ENCODE results near the gene KLC4.

The KLC4 gene

GRCh38 chr6:43059168-43060033 lies at the start of gene KLC4, which contains the start of gene MRPL2:
TSS of gene KLC4 (plus strand) at chr6:43059631. CDS start at chr6:43061336, 1,705 bp downstream.
TSS of gene MRPL2 (minus strand) at chr6:43059434. CDS start at chr6:43059381, 53 bp downstream.
- peak; percentile 94 for DNase-seq (ENCODE audit: low read depth)

DNA sequence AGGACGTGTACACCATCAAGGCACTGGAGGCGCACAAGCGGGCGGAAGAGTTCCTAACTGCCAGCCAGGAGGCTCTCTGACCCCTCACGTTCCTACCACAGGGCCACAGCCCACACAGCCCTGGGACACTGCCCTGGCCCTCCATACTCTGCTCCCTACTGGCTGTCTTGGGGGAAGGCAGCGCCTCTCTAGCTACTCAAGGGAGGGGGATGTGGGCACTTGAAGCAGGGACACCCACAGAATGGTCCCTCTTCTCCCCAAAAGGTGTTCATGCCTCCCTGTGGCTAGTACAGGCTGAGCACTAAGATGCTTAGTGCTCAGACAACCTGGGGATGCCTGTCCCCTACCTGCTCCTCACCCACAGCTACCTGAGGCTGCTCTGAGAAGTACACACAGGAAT lies 48.2 kb upstream of the KLC4 start:
- no peak for DNase-seq (ENCODE audit: low read depth)

- no peak for DNase-seq (ENCODE audit: low read depth)
Measured at GRCh38 chr6:43012364-43012763, 47.1 kb upstream of the KLC4 start.

DNA sequence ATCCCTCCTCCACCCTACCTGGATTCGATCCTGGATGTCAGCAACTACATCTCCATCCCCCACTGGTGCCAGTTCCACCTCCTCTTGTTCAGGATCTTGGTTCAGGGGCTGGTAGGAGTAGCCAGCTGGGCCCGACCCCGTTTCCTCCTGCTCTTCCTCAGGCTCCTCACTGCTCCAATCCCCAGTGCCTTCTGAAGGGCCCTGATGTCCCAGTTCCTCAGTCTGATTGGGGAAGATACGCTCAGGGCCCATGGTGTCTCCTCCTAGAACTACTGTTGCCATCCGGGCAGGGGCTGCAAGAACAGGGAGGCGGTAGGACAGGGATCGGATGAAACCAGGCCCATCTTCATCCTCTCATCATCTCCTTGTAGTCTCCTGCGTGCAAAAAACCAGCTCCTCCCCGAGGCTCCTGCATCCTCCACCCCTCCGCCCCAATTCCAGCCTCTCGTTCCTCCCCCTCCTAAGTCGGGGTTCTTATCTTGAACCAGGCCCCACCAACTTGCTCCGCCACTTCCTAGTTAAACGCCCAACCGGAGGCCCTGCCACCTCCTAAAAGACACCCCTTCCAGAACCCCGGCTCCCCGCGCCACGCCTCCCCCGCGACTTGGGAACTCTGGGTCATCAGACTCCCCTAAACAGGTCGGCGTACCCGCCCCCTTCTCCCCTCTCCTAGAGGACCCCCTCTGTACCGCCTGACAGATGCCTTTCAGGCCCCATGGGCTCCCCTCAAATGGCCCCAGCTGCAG lies 46.2 kb upstream of the KLC4 start:
- DNase-seq (ENCODE audit: low read depth): no peak

DNA sequence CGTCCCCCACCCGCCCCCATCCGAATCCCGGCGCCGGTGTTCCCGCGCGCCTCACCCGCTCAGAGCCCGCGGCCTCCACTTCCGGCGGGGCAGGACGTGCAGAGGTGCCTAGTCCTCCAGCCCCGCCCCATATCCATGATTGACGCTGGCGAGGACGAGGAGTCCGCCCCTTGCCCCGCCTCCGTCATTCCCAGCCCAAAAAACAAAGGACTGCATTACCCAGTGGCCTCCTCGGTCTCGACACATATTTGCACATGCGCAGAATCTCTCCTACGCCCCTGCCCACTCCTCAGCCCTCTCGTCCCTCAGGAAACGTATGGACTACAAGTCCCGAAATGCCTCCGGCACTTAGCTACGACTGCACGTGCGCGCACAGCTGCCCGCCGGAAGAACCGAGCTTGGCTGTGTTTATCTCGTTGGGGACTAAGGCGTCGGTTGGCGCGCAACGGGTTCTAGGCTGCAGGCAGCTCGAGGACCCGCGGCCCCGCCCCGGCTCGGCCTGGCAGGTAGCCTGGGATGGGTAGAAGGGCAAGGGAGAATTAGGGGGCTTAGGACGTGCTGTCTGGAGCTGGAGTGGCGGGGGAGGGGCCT lies 45.5 kb upstream of the KLC4 start, which contains the start of the genes KLHDC3 and MEA1:
KLHDC3 (plus strand) TSS at position 407 of the 591 bp plus-strand sequence. CDS start 2,944 bp downstream, outside the sequence.
MEA1 (minus strand) TSS at position 104 of the 591 bp plus-strand sequence. CDS start 133 bp downstream, outside the sequence.
- DNase-seq (ENCODE audit: low read depth): peak; percentile 98

- DNase-seq (ENCODE audit: low read depth): no peak
Measured at GRCh38 chr6:43014434-43014909, 45.0 kb upstream of the KLC4 start.

GRCh38 chr6:43016176-43016942 lies 43.1 kb upstream of the KLC4 start:
- DNase-seq (ENCODE audit: low read depth): no peak

DNA sequence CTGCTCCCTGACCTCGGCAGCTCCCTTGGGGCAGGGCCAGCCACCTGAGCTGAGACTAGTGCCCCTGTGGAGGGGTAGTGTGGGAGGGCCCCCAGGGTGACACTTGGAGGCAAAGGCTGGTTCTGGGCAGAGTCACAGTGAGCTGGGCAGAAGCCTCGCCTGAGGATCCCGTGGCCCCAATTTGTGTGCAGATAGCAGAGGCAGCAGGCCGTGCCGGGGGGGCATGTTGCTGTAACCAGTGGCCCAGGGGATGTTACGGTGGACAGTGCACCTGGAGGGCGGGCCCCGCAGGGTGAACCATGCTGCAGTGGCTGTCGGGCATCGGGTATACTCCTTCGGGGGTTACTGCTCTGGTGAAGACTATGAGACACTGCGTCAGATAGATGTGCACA lies 42.5 kb upstream of the KLC4 start:
- no peak for DNase-seq (ENCODE audit: low read depth)

DNA sequence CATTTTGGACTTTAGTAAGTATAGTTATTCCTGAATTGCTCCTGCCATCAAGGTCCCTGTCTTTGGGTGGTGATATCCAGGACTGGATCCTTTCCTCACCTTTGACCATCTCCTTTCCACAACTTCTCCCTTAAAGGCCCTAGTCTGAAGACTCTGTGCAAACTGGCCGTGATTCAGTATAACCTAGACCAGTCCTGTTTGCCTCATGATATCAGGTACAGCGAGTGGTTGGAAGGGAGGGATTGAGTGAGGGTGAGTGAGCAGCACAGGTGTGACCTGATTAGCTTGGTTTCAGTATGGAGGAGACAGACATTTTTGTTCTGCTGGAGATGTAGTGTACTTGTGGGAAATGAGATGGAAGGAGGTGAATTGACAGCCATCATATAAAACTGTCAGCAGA lies 40.3 kb upstream of the KLC4 start:
- DNase-seq (ENCODE audit: low read depth): no peak

- no peak for DNase-seq (ENCODE audit: low read depth)
Measured at GRCh38 chr6:43020052-43020705, 39.3 kb upstream of the KLC4 start.

GRCh38 chr6:43020847-43021246 lies 38.6 kb upstream of the KLC4 start:
- no peak for DNase-seq (ENCODE audit: low read depth)

GRCh38 chr6:43021270-43022047 lies 38.0 kb upstream of the KLC4 start, which contains the start of gene RRP36:
TSS of gene RRP36 (plus strand) at chr6:43021623. CDS start at chr6:43021655, 32 bp downstream.
- peak; percentile 54 for DNase-seq (ENCODE audit: low read depth)

DNA sequence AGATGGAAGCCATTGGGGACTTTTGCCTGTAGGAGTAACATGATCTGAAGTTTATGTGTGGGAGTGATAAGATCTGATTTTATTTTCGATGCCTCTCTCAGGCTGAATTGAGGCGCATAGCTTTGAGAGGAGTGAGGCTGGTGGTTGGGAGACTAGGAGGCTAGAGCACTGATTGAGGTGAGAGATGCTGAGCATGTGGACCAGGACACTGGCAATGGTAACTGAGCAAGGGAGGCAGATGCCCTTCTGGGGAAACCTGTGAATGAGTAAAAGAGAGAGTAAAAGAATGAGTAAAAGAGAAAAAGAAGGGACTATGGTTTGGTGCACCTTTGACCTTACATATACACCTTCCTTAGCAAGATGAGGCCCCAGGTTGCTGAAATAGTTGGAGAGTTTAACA lies 35.0 kb upstream of the KLC4 start:
- DNase-seq (ENCODE audit: low read depth): no peak

DNA sequence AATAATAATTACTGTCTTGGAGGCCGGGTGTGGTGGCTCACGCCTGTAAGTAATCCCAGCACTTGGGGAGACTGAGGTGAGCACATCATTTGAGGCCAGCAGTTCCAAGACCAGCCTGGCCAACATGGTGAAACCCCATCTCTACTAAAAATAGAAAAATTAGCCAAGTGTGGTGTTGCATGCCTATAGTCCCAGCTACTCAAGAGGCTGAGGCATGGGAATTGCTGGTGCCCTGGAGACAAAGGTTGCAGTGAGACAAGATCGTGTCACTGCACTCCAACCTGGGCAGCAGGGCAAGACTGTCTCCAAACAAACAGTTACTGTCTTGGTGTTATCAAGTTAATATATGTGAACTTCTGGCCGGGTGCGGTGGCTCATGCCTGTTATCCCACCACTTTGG lies 33.1 kb upstream of the KLC4 start:
- no peak for DNase-seq (ENCODE audit: low read depth)

DNA sequence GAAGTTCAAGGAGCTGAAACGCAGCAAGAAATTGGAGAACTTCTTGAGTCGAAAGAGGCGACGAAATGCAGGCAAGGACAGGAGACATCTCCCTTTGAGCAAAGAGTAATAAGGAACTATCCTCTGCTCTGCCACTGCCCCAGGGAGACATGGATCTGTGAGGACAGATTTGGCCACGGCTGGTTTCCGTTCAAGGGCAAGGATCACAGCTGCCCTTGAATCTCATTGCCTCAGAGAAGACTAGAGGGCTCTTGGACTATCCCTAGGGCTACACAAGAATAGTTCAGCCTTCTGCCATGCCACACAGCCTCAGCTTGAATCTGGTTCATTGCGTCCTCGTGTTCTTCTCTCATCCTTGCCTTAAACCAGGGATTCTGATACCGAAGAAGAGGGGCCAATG lies 30.3 kb upstream of the KLC4 start:
- no peak for DNase-seq (ENCODE audit: low read depth)

GRCh38 chr6:43032326-43032725 lies 27.1 kb upstream of the KLC4 start:
- no peak for DNase-seq (ENCODE audit: low read depth)

DNA sequence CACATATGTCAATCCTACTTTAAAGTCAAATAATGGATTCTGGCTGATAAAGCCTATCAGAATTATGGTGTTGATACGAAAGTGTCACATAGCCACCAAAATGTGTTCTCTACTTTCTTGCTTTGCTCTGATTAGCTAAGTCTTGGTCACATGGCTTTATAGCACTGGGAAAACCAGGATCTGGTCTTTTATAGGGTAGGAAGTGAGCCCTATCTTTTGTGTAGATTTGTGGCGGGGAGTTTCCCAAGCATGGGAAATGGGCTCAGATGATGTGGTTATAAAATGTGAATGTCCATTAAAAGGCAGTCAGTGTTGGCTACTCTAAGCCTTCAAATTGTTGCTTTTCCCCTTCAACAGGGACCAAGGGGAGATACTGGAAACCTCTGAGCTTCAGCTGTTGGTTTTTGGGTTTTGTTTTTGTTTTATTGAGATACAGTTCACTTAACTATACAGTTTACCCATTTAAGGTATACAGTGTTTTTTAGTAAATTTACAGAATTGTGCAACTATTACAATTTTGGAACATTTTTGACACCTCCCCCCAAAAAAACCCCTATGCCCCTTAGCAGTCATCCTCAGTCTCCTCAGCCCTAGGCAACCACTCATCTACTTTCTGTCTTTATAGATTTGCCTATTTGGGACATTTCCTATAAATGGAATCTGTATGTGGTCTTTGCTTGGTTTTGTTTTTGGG lies 25.8 kb upstream of the KLC4 start:
- no peak for DNase-seq (ENCODE audit: low read depth)

GRCh38 chr6:43034190-43034525 lies 25.3 kb upstream of the KLC4 start:
- no peak for DNase-seq (ENCODE audit: low read depth)

- DNase-seq (ENCODE audit: low read depth): no peak
Measured at GRCh38 chr6:43035495-43036194, 23.8 kb upstream of the KLC4 start.
